ENCODE data around the gene DCX. TPM values are rescaled to one million over a fixed set of nuclear protein-coding genes. Genes with fewer than 3 reads are reported as not detected.

The DCX gene
- total and polyA plus RNA-seq, 9 of the 15 experiments (the other 6 are each of a cell fraction or from before 2014, with no cell fraction given), result not detected

- TF ChIP-seq ZNF395 (CRISPR knock-in tag; IDR thresholded peaks at IDR 0.05), result no peak
- TF ChIP-seq, protein P1, sequence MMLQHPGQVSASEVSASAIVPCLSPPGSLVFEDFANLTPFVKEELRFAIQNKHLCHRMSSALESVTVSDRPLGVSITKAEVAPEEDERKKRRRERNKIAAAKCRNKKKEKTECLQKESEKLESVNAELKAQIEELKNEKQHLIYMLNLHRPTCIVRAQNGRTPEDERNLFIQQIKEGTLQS (IDR thresholded peaks at IDR 0.05), result peak; percentile 52; the same call in 1 of the 2 replicates
- TF ChIP-seq, protein P1 (CRISPR knock-in tag; conservative IDR thresholded peaks at IDR 0.05), result no peak
- no peak for TF ChIP-seq ZNF280B (CRISPR knock-in tag; IDR thresholded peaks at IDR 0.05)
- no peak for TF ChIP-seq ZC3H11A (IDR thresholded peaks at IDR 0.05; ENCODE audit: low read depth, low read length)
- no peak for TF ChIP-seq TCF7 (IDR thresholded peaks at IDR 0.05; ENCODE audit: borderline replicate concordance)
- no peak for TF ChIP-seq BRF1 (IDR thresholded peaks at IDR 0.05; ENCODE audit: borderline replicate concordance, extremely low read depth, insufficient read length)
- TF ChIP-seq C11orf30 (IDR thresholded peaks at IDR 0.05; ENCODE audit: low read depth), result no peak
- TF ChIP-seq ESRRA (IDR thresholded peaks at IDR 0.05; ENCODE audit: borderline replicate concordance, low read depth), result no peak
- TF ChIP-seq, protein P2, sequence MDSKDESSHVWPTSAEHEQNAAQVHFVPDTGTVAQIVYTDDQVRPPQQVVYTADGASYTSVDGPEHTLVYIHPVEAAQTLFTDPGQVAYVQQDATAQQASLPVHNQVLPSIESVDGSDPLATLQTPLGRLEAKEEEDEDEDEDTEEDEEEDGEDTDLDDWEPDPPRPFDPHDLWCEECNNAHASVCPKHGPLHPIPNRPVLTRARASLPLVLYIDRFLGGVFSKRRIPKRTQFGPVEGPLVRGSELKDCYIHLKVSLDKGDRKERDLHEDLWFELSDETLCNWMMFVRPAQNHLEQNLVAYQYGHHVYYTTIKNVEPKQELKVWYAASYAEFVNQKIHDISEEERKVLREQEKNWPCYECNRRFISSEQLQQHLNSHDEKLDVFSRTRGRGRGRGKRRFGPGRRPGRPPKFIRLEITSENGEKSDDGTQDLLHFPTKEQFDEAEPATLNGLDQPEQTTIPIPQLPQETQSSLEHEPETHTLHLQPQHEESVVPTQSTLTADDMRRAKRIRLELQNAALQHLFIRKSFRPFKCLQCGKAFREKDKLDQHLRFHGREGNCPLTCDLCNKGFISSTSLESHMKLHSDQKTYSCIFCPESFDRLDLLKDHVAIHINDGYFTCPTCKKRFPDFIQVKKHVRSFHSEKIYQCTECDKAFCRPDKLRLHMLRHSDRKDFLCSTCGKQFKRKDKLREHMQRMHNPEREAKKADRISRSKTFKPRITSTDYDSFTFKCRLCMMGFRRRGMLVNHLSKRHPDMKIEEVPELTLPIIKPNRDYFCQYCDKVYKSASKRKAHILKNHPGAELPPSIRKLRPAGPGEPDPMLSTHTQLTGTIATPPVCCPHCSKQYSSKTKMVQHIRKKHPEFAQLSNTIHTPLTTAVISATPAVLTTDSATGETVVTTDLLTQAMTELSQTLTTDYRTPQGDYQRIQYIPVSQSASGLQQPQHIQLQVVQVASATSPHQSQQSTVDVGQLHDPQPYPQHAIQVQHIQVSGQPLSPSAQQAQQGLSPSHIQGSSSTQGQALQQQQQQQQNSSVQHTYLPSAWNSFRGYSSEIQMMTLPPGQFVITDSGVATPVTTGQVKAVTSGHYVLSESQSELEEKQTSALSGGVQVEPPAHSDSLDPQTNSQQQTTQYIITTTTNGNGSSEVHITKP (IDR thresholded peaks at IDR 0.05; ENCODE audit: partially characterized antibody), result no peak
- TF ChIP-seq ZNF23 (CRISPR knock-in tag; IDR thresholded peaks at IDR 0.05), result no peak
- no peak for TF ChIP-seq FIP1L1 (IDR thresholded peaks at IDR 0.05; ENCODE audit: low read depth, low read length, poor library complexity, severe bottlenecking)
- no peak for TF ChIP-seq JUNB (CRISPR knock-in tag; conservative IDR thresholded peaks at IDR 0.05)
- no peak for TF ChIP-seq SRSF7 (optimal IDR thresholded peaks at IDR 0.05; ENCODE audit: low read depth, low read length)
- TF ChIP-seq ZHX1 (conservative IDR thresholded peaks at IDR 0.05; ENCODE audit: low read length), result no peak
These were observed 35.3 kb upstream of the DCX start (continued) for GRCh38 chrX:111447298-111447697.

Measured in K562 (cell line).